ENCODE data around the gene PRKAR2B.

DNA sequence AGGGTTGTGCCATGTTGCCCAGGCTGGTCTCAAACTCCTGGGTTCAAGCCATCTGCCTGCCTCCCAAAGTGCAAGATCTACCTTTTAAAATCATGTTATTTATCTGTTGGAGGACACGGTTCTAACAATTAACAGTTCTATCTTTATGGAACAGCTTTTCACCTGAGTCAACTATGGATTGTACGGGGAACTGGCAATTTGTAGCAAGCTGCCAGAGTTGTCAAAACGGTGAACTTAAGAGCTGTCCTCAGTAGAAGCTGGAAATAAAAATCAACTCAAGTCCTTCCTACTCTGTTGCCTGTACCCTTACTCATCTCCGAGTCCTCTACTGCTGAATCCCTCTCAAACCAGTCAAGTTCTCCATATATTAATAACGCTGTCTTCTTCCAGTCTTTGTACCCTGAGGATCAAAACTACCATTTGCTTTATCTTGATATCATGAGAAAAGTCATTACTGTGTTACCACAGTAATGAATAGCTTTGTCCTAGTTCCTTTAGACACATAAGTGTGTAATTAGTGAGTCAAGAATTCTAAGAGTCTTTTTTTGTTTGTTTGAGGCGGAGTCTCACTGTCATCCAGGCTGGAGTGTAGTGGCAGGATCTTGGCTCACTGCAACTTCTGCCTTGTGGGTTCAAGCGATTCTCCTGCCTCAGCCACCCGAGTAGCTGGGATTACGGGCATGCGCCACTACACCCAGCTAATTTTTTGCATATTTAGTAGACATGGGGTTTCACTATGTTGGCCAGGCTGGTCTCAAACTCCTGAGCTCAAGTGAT, 152.5 kb downstream of the PRKAR2B start:
- TF ChIP-seq, protein P1, sequence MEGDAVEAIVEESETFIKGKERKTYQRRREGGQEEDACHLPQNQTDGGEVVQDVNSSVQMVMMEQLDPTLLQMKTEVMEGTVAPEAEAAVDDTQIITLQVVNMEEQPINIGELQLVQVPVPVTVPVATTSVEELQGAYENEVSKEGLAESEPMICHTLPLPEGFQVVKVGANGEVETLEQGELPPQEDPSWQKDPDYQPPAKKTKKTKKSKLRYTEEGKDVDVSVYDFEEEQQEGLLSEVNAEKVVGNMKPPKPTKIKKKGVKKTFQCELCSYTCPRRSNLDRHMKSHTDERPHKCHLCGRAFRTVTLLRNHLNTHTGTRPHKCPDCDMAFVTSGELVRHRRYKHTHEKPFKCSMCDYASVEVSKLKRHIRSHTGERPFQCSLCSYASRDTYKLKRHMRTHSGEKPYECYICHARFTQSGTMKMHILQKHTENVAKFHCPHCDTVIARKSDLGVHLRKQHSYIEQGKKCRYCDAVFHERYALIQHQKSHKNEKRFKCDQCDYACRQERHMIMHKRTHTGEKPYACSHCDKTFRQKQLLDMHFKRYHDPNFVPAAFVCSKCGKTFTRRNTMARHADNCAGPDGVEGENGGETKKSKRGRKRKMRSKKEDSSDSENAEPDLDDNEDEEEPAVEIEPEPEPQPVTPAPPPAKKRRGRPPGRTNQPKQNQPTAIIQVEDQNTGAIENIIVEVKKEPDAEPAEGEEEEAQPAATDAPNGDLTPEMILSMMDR (IDR thresholded peaks at IDR 0.05; ENCODE audit: poor library complexity): no peak
- TF ChIP-seq EZH2 (IDR thresholded peaks at IDR 0.05; ENCODE audit: borderline replicate concordance): no peak

Data from hepatocyte (in vitro differentiated cells).